ENCODE measurements around the gene NOTUM. TPM values are rescaled to one million over a fixed set of nuclear protein-coding genes. Genes with fewer than 3 reads are reported as not detected.

The NOTUM gene
- total RNA-seq, 1 donor from 2014 or later = not detected

DNA sequence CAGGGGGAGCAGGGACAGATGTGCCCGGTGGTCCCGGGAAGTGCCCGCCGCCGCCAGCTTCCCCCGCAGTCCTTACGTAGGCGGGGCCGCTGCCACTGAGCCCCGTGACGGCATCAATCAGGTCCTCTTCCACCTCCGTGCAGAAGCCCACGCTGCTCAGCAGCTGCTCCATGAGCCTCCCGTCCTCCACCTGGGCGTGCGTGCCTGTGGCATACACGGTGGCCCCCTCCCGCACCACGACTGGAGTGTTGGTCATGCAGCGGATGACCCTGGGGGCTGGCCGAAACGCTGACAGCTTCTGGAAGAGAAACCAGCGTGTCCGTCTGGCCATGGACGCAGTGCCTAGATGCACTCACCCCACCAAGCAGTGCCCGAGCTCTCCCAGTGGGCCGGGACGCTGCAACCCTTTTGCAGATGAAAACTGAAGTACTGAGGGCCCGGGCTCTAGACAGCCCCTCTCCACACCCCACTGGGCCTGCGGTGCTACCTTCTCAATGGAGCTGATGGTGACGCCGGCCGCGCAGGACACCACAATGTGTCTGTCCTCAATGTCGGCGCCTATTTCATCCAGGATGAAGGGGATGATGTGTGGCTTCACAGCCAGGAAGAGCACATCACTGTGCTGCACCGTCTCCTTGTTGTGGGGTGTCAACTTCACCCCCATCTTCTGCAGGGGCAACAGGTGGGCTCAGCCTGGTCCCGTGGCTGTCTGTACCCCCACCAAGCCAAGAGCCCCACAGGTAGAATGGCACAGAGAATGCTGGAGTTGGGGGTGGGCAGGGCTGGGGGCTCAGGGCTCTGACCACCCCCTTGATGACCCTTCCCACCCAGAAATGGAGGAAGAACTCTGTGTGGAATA is 25.9 kb downstream of the NOTUM start:
- H3K27ac ChIP-seq = no peak overlapping the region
- H3K4me1 ChIP-seq = peaks cover 28% of the 10 kb centered on the region
- H3K9me3 ChIP-seq = no peaks in the 10 kb centered on the region
- H3K4me3 ChIP-seq = no peak overlapping the region
- no peaks in the 10 kb centered on the region for H3K36me3 ChIP-seq
- DNase-seq (ENCODE audit: extremely low spot score in 2 of 2) = no peak
- intact Hi-C loops (cut with DNase I) = no loop called here
- no peaks in the 10 kb centered on the region for H3K27me3 ChIP-seq
- TF ChIP-seq, protein P1, sequence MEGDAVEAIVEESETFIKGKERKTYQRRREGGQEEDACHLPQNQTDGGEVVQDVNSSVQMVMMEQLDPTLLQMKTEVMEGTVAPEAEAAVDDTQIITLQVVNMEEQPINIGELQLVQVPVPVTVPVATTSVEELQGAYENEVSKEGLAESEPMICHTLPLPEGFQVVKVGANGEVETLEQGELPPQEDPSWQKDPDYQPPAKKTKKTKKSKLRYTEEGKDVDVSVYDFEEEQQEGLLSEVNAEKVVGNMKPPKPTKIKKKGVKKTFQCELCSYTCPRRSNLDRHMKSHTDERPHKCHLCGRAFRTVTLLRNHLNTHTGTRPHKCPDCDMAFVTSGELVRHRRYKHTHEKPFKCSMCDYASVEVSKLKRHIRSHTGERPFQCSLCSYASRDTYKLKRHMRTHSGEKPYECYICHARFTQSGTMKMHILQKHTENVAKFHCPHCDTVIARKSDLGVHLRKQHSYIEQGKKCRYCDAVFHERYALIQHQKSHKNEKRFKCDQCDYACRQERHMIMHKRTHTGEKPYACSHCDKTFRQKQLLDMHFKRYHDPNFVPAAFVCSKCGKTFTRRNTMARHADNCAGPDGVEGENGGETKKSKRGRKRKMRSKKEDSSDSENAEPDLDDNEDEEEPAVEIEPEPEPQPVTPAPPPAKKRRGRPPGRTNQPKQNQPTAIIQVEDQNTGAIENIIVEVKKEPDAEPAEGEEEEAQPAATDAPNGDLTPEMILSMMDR (IDR thresholded peaks at IDR 0.05) = no peak
- TF ChIP-seq POLR2A (IDR thresholded peaks at IDR 0.05) (no peak), POLR2AphosphoS5 (IDR thresholded peaks at IDR 0.05; ENCODE audit: insufficient read depth in 1 of 2, low read depth in 1 of 2) (no peak)

DNA sequence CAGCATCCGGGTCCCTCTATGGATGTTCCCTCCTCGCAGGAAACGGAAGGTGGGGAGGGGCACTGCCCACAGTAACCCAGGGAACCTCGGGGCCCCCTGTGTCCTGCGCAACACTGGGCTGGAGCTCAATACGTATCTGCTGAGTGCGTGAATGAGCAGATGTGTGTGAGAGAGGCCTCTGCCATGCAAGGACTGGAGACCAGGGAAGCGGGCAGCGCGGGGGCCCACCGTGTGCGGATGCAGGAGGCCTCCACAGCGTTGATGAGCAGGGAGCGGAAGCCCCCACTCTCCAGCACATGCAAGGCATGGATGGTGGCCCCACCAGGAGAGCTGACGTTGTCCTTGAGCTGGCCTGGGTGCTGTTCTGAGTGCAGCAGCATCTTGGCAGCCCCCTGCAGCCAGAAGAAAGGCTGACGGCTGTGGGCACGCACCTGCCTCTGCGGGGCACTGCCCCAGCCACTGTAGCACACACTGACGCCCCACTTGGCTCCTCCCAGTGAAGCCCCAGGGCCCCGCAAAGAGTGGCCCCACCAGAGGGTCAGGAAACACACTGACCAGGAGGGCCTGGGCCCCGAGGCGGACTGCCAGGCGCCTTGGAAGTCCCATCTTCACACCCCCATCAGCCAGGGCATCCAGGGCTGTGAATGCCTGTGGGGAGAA is 26.8 kb downstream of the NOTUM start:
- Histone ChIP-seq H3K27me3 (no peaks in the 10 kb centered on the region), H3K9me3 (no peaks in the 10 kb centered on the region), H3K4me3 (no peak overlapping the region), H3K36me3 (no peaks in the 10 kb centered on the region), H3K4me1 (peaks cover 28% of the 10 kb centered on the region), H3K27ac (no peak overlapping the region)
- intact Hi-C loops (cut with DNase I) = no loop called here
- no peak for TF ChIP-seq POLR2AphosphoS5 (IDR thresholded peaks at IDR 0.05; ENCODE audit: insufficient read depth in 1 of 2, low read depth in 1 of 2)
- TF ChIP-seq, protein P1 (IDR thresholded peaks at IDR 0.05) = no peak
- no peak for TF ChIP-seq POLR2A (IDR thresholded peaks at IDR 0.05)
- no peak for DNase-seq (ENCODE audit: extremely low spot score in 2 of 2)

GRCh38 chr17:81933178-81933699 is 27.7 kb downstream of the NOTUM start:
- Histone ChIP-seq H3K4me3 (no peak overlapping the region), H3K27ac (no peak overlapping the region), H3K9me3 (no peaks in the 10 kb centered on the region), H3K4me1 (peaks cover 35% of the 10 kb centered on the region), H3K27me3 (no peaks in the 10 kb centered on the region), H3K36me3 (no peaks in the 10 kb centered on the region)
- no peak for TF ChIP-seq POLR2AphosphoS5 (IDR thresholded peaks at IDR 0.05; ENCODE audit: insufficient read depth in 1 of 2, low read depth in 1 of 2)
- TF ChIP-seq, protein P1 (IDR thresholded peaks at IDR 0.05) = no peak
- no peak for TF ChIP-seq POLR2A (IDR thresholded peaks at IDR 0.05)
- intact Hi-C loops (cut with DNase I) = no loop called here
- DNase-seq (ENCODE audit: extremely low spot score in 2 of 2) = no peak

- TF ChIP-seq POLR2A (IDR thresholded peaks at IDR 0.05) (no peak), POLR2AphosphoS5 (IDR thresholded peaks at IDR 0.05; ENCODE audit: insufficient read depth in 1 of 2, low read depth in 1 of 2) (no peak)
- TF ChIP-seq, protein P1 (IDR thresholded peaks at IDR 0.05) = no peak
- Histone ChIP-seq H3K4me1 (peaks cover 33% of the 10 kb centered on the region), H3K36me3 (no peaks in the 10 kb centered on the region), H3K27ac (no peak overlapping the region), H3K9me3 (no peaks in the 10 kb centered on the region), H3K4me3 (no peak overlapping the region), H3K27me3 (no peaks in the 10 kb centered on the region)
- intact Hi-C loops (cut with DNase I) = no loop called here
- DNase-seq (ENCODE audit: extremely low spot score in 2 of 2) = no peak
Measured at GRCh38 chr17:81932333-81932983, 28.5 kb downstream of the NOTUM start.
